Frontal cortex (tissue), 4 donors: ENCODE measurements around the gene CCDC90B. TPM values are rescaled to one million over a fixed set of nuclear protein-coding genes. Genes with fewer than 3 reads are reported as not detected.
"Not testable (repeated sequence)": the region's sequence is repeated elsewhere in the genome, so short reads cannot be mapped to it uniquely, and the experiment has no call there.

Experiments
- DNase-seq, 2 donors: peaks; one replicate each; pipeline ENCODE4 v3.0.0; 2012; ENCODE audit warnings: low spot score in 2 of 2
- FAIRE-seq: peaks from 2 replicates; lab custom pipeline; 2012; peaks lifted over from hg19 to GRCh38; lab: Jason Lieb, UNC
- total RNA-seq: library from RNA; depleted of rRNA; stranded (reverse); fragments of >200 nt; gene quantifications from one replicate; pipeline ENCODE4 v1.2.3, GENCODE V29; 2014
- donor health status: control.
- donor health status: control.
- donor health status: control.

CCDC90B gene
- total RNA-seq, 1 donor from 2014 or later, result 216 TPM

DNA sequence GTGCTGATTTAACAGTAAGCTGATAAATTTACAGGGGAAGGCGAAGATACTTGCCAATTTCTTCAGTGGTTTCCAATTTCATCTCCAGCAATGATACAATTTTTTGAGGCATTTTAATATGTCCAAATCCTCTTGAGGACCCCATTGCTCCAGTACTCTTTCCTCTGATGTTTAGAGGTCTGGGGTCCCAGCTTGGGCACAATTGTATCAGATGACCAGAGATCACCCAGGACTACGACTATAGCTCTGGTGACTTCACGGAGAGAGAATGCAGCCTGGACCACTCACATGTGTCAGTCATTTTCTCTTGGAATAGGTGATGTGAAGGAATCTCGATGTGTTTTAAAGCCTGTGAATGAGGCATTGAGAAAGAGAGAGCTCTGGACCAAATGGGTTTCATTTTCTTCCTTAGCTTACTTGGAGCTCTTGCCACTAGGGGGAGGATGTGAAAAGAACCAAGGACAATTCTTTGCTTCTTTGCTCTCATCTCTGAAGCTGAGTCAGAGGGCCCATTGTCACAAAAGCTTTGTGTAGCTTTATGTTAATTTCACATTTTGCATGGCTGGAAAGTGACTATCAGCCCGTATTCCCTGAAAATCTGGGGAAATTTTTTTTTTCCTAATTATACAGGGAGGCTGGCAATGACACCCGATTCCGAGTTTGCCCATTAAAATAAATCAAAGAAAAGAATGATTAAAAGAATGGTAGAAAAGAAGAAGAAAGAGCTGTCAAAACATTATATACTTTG, 6.7 kb upstream of the CCDC90B start:
- FAIRE-seq, result peak; percentile 91
- DNase-seq, result peak; percentile 34 to 46

- DNase-seq, result no peak
- no peak for FAIRE-seq
These were observed 1.5 kb upstream of the CCDC90B start for GRCh38 chr11:83287631-83288030.

DNA sequence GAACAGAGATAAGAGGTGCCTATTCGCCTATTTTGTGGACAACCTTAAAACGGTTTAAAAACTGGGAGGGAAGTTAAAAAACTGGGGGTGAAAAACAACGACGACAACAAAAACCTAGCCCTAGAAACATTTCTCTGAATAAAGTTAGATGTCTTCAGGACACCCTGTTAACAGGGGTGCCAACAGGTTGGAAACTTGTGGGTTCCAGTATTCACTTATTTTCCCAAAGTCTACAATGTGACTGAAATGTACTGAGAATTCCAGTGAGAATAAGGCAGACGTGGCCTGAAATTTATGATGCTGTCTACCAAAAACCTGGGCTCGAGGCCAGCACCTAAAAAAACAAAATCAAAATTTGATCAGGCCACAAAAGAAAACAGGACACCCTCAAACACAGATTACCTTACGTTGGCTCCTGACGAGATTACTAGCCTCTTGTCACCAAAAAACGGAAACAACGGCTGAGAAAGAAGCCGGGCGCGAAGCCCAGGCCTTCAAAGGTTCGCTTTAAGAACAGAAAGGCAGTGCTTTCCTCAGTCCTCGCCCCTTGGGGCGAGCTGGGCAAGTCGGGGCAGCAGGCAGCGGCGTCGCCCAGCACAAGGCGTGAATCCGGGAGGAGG, 906 bp downstream of the CCDC90B start:
- FAIRE-seq (no peak), DNase-seq (no peak)

- DNase-seq, result no peak
- FAIRE-seq, result no peak
These were observed 1.5 kb downstream of the CCDC90B start for GRCh38 chr11:83284501-83285150.

DNA sequence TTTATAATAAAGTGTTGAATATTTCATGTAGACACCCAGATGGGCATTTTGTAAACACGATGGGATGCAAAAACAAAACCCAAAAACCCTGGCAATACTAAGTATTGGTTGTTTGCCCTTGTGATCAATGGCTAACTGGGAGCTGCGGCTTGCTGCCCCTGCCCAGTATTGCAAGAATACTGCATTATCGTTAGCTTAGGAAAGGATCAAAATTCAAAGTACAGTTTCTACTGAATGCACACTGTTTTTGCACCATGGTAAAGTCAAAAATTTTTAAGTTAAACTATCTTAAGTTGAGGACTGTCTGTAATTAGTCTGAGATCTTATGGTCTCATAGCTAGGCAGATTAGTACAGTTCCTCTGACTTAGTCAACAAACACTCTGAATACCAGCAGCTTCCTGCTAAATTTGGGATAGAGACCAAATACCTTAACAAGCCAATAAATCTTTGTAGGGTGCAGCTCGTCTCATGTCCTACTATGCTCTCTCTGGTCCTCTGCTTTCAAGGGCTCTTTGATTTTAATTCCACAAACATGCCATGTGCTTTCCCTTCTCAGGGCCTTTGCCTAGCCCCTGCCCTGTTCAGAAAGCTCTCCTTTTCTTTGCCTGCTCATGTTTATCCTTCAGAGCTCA, 4.0 kb downstream of the CCDC90B start:
- FAIRE-seq (no peak), DNase-seq (no peak)

- DNase-seq, result no peak
- no peak for FAIRE-seq
These were observed 5.9 kb downstream of the CCDC90B start for GRCh38 chr11:83280256-83280655.

- no peak for DNase-seq
- no peak for FAIRE-seq
These were observed 7.8 kb downstream of the CCDC90B start for GRCh38 chr11:83278351-83278750.

DNA sequence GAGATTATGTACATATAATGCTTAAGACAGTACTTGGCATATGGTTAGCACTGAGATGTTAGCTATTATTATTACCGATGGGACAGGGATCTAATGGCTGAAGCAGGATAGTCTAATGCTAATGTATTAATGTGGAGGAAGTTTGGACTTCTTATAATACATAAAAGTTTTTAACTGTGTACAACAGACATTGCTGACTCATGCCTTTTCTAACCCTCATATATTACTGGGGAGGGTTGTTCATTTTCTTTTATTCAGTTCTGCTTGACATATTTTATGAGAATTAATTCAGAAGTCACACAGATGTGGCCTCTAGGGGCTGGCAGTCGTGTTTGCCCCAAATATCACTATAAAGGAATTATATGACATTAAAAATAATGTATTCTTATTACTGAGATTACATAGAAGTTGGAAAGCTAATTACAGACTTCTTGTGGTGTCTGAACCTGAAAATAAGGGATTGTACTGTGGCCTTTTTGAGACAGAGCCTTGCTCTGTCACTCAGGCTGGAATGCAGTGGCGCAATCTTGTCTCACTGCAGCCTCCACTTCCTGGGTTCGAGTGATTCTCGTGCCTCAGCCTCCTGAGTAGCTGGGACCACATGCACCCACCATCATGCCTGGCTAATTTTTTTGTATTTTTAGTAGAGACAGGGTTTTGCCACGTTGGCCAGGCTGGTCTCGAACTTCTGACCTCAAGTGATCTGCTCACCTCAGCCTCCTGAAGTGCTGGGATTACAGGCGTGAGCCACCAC, 10.1 kb downstream of the CCDC90B start:
- DNase-seq (no peak), FAIRE-seq (no peak)

GRCh38 chr11:83272627-83273026, 13.5 kb downstream of the CCDC90B start:
- FAIRE-seq (no peak), DNase-seq (no peak)

GRCh38 chr11:83271734-83272133, 14.4 kb downstream of the CCDC90B start:
- not testable (repeated sequence) for FAIRE-seq, DNase-seq

DNA sequence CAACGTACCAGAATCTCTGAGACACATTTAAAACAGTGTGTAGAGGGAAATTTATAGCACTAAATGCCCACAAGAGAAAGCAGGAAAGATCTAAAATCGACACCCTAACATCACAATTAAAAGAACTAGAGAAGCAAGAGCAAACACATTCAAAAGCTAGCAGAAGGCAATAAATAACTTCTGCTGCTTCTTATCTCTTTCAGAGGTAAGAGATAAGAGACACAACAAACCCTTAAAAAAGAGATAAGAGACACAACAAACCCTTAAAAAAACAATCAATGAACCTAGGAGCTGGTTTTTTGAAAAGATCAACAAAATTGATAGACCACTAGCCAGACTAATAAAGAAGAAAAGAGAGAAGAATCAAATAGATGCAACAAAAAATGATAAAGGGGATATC, 17.1 kb downstream of the CCDC90B start:
- not testable (repeated sequence) for DNase-seq, FAIRE-seq

DNA sequence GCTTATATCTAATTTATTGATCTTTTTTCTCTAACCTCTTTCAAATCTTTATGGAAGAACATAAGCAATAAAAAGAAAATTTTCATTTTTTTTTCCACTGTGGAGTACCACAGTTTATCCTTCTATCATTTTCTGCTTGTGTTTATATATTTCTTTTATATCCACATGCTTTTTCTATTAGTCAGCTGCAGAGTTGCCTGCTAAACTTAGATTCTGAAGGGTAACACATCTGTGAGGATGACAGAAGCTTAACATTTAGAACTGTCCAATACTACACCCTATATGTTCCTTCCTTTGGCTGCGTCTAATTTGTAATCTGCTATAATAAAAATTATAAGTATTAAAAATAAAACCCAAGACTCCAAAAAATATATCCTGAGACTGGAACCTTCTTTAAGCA, 20.8 kb downstream of the CCDC90B start:
- DNase-seq, result no peak
- FAIRE-seq, result no peak

GRCh38 chr11:83259559-83259958, 26.6 kb downstream of the CCDC90B start:
- FAIRE-seq (no peak), DNase-seq (no peak)

- DNase-seq, result no peak
- FAIRE-seq, result no peak
These were observed 28.4 kb downstream of the CCDC90B start for GRCh38 chr11:83257761-83258168.

- DNase-seq, result no peak
These were observed 29.4 kb downstream of the CCDC90B start for GRCh38 chr11:83256602-83257340.

DNA sequence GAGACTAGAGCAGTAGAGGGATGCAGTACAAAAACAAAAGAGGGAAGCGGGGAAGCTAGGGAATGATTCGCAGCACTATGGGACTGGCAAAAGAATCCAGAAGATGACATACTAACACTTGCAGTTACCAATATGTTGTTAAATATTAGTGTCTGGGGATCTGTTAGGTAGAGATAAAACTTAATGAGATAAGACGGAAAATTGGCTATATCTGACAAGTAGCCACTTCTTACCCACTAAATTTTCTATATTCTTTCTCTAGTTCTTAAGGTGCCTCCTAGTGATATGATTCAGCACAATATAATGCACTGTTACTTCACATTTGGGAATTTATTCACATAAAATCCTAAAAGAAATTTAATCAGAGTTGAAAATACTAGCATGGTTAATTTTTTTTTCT, 30.8 kb downstream of the CCDC90B start:
- no peak for FAIRE-seq
- no peak for DNase-seq

More at GRCh38 chr11:83256602-83257340, 29.4 kb downstream of the CCDC90B start:
- no peak for FAIRE-seq

- FAIRE-seq (no peak), DNase-seq (no peak)
These were observed 33.2 kb downstream of the CCDC90B start for GRCh38 chr11:83252941-83253340.

DNA sequence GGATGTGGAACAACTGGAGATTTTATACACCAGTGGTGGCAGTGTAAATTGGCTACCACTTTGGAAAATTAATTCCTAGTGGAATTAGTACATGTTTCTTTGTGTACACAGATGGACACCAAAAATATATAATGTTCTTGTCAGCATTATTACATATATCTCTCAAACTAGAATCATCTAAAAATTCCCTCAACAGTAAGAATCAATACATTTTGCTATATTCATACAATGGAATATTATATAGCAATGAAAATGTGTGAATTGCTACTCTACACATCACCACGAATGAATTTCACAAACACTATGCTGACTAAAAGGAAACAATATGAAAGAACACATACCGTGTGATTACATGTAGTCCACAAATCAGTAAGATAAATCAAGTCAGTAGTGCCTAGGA, 33.9 kb downstream of the CCDC90B start:
- no peak for DNase-seq
- FAIRE-seq, result no peak

GRCh38 chr11:83249972-83250593, 36.1 kb downstream of the CCDC90B start:
- FAIRE-seq (peak; percentile 71), DNase-seq (peak; percentile 10 to 36)
